Left forelimb (tissue), 1 donor: Measurements from ENCODE around the gene PAEP.

Source experiments
- DNase-seq: peaks from one replicate; pipeline ENCODE4 v3.0.0-alpha.2; 2018; ENCODE audit warnings: low spot score

PAEP gene

DNA sequence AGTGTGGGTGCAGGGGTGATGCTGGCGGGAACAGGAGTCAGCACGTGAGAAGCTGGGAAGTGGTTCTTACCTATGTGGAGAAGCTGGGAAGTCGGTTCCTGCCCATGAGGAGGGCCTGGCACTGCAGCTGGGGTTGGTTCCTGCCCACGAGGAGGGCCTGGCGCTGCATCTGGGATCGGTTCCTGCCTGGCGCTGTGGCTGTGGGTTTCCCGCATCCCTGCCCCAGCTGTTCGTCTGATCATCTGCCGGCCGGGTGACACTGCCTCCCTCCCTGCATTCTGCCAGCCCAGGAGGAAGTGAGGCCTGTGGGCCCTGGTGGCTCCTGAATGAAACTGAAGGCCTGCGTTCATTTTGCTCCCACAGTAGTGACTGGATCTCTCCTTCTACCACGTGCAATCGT is 10.5 kb upstream of the PAEP start:
- DNase-seq: no peak

DNA sequence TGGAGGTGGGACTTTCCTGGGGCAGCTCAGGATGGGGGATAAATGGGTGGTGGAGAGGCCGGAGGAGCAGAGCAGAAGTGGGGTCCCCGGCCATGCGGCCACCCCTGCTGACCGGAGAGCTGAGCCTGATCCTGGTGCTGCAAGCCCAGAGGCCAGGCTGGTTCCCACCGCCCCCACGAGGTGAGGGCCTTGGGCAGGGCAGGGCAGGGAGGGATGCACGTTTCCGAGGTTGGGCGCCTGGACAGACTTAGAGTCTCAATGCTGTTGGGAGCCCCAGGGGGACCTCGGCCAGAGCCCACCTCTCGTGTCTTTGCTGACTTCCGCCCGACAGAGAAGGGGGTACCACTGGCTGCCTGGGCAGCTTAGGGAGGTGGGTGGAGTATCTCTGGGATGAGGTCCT is 10.1 kb upstream of the PAEP start:
- DNase-seq: no peak

DNA sequence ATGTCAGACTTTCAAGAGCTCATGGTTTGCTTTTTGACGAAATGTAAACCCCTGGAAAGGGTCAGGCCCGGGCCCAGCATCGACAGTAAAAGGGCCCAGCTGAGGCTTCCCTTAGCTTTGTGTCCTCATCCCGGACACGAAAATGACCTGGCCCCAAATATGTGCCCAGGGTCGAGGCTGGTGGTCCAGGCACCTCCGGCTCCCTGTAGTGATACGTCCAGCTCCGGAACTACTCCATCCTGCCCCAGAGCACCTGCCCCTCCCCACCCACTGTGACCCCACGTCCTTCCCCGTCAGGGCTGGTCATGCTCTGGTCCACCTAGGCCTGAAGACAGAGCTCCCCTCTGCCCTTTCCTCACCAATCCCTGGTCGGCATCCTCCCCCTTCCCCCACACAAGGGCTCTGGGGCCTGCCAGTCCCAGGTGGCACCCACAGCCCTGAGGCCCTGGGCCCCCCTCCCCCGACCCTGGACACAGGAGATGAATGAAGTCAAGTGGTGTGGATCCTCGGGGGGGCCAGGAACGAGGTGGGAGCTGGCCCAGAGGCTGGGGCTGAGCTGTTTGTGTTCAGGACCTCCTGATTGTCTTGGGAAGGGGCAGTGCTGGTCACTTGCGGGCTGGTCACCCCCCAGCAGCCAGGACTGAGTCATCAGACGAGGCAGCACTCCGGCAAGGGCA is 9.4 kb upstream of the PAEP start:
- DNase-seq: no peak

DNA sequence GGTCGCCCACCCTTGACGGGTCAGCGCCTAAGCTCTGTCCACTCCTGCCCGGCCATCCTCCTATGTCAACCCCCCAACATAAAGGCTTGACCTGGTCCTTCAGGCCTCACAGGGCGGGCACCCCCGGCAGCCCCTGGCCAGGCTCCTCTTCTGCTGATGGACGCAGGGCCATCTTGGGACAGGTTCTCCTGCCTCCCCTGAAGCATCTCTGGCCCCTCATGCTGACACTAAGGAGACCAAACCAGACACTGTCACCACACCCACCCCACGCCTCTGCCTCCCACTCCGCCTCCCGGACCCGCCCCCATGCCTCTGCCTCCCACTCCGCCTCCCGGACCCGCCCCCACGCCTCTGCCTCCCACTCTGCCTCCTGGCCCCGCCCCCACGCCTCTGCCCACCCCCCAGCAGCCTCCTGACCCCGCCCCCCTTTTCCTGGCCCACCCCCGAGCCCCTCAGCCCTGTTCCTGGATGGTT is 8.8 kb upstream of the PAEP start:
- no peak for DNase-seq

DNA sequence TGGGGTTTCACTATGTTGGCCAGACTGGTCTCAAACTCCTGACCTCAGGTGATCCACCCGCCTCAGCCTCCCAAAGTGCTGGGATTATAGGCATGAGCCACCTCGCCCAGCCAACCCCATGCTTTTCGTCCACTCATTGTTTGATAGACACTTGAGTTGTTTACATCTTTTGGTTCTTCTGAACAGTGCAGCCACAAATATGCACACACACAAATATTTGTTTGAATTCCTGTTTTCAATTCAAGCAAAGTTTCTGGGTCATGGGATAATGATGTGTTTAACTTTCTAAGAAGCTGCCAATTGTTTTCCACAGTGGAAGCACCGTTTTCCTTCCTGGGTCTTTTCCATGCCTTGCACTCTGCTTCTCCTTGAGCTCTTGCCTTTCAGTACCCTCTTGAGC is 6.8 kb upstream of the PAEP start:
- DNase-seq: no peak

DNA sequence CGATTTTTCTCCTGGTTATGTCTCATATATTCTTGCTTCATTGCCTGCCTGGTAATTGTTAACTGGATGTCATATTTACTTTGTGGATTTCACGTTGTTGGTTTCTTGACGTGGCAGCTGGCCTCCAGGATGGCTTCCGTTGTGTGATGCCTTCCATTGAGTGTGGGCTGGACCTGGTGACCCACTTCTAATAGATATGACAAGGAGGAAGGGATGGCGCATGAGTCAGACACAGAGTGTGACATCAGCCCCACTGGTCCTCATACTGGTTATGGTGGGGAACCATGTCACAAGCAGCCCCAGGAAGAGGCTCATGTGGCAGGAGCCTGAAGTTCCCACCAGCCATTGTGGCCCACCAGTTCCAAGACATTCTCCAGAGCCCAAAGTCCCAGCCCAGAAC is 6.4 kb upstream of the PAEP start:
- no peak for DNase-seq

DNA sequence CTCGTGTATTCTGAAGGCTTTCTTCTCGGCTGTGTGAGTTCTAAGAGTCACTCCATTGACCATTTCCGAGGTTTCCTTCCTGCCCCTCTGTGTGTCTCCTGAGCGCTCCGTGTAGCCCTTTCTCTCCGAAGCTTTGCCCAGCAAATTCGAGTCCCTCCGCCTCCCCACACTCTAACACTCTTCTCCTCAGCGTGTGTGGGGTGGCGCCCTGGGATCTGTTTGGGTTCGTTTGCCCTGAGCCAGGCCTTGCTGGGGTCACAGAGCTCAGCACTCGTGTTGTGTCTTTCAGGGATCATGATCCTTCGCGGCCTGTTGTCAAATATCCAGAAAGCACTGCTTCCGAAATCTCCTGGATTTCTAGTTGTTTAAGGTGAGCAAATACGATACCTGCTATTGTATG is 5.6 kb upstream of the PAEP start:
- no peak for DNase-seq

DNA sequence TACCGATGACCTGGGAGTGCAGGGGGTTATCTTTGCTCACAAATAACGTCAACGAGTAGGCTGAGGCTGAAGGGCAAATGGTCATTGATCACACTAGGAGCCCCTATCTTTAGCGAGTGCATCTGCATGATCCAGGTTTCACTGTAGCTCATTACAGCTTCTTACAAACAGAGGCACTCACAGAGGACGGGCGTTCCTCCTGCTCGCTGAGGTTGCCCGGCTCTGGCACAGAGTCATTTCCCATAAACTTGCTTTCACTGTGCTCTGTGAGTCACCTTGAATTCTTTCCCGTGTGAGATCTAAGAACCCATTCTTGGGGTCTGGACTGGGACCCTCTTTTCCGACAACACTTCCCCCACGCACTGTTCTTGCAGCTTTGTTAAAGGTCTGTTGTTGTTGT is 1.9 kb upstream of the PAEP start:
- DNase-seq: no peak

DNA sequence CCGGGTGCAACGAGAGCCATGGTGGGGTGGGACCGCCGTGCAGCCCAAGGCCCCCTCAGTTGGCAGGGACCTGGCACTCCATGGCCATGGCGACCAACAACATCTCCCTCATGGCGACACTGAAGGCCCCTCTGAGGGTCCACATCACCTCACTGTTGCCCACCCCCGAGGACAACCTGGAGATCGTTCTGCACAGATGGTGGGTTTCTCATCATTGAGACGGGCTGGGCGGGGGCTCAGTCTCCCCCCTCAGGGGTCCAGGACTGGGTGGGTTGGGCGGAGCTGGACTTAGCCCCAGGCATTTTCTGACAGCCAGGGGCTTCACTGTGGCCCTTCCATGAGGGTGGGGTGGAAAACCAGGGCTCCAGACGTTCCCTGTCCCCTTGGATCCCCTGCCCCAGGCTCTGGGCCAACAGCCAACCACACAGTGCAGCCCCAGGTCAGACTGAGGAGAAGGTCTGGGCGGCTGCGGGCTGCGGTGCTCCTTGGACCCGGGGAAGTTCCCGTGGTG is 734 bp downstream of the PAEP start:
- DNase-seq: no peak

DNA sequence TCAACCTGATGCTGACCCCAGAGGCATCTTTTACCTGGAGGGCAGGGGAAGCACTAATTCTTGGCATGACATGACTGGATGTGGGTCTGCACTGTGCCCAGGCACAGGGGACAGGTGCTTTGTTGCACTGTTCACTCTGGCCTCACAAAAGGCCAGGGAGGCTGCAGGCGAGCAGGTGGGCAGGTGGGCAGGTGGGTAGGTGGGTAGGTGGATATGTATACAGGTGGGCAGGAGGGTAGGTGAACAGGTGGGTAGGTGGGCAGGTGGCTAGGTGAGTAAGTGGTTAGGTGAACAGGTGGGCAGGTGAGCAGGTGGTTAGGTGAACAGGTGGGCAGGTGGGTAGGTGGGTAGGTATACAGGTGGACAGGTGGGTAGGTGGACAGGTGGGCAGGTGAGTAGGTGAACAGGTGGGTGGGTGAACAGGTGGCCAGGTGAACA is 1.5 kb downstream of the PAEP start:
- no peak for DNase-seq

DNA sequence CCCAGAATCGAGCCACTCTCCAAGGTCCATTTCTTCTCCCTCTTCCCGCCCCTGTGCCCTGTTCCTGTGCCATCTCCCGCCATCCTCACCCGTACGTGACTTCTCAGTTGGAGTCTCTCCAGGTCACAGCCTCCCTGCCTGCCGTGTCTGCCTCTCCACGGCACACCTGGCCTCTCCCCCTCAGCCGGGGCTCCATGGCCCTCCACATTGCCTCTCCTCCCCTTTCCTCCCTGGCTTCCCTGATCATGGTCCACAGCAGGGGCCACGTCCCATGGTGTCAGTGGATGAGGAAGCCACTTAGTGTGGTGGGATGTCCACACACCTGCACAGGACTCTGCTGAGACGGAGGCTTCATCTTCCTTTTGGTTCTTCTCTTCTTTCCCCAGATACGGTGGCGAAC is 2.3 kb downstream of the PAEP start:
- no peak for DNase-seq

DNA sequence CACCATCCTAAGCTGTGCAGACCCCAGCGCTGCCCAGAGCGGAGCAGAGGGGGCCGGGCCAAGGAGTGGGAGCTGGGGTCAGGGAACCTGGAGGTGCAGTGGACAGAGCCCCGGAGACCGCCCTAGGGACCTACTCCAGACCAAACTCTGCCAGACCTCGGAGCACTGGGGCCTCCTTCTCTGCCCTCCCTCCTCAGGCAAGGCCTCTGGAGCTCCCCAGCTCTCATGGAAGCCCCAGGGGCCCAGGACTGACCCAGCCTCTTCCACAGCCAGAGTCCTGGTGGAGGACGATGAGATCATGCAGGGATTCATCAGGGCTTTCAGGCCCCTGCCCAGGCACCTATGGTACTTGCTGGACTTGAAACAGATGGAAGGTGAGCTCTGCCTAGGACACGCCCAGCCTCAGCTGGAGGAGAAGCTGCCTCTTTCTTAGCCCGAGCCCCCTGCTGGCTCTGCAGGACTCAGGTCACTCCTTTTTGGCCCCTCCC is 3.6 kb downstream of the PAEP start:
- DNase-seq: no peak

DNA sequence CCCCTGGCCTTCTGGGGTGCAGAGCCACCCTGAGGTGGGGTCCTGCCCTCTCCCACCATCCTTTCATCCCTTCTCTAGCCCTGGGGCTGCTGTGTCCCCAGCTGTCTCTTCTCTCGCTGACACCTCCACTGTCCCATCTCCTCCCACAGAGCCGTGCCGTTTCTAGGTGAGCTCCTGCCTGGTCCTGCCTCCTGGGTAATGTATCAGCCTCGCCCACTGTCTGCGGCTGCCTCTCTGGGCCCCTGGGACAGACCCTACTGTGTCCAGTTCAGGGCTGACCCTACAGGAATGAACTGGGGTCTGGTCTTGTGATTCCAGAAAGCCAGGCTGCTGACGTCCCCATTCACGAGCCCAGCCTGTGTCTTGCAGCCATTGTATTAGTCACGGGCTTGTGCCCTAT is 4.1 kb downstream of the PAEP start:
- DNase-seq: no peak

DNA sequence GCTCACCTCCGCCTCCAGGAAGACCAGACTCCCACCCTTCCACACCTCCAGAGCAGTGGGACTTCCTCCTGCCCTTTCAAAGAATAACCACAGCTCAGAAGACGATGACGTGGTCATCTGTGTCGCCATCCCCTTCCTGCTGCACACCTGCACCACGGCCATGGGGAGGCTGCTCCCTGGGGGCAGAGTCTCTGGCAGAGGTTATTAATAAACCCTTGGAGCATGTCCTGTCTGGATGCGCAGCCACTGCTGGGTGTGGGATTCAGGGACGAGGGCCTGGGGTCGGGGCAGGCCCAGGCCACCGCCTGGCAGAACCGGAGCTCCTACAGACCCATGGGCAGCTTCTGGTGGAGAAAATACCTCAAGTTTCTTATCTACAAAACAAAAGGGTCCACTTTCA is 5.0 kb downstream of the PAEP start:
- no peak for DNase-seq

DNA sequence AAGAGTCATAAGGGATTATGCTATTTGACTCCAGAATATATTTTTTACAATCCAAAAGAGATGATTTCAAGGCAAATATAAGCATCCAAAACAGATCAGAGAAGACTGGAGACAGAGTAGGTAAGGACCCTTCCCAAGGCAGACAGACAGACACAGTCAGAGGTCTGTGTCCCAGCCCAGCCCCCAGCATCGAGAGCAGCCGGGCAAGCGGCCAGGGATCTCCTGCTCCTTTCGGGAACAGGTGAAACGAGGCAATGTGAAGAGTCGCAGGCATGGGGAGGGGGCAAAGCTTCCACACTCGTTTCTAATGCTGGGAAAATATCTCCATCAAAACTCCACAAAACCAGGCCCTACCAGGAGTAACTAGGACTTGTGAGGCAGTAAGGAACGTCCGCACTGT is 5.8 kb downstream of the PAEP start:
- no peak for DNase-seq

DNA sequence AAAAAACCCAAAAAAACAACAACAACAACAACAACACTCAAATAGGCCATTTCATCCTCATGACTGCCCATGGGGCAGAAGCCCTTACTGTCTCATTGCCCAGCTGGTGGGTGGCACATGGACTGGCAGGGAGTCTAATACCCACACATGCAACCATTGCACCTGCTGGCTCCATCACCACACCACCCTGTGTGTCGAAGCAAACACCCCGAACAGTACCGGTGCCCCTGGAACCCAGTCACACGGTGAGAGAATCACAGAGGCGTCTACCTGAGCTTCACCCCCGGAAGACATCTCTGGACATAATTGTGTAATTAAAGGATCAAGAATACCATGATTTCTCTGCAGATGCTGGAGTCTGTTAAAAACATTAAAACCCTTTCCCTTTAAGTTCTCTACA is 6.5 kb downstream of the PAEP start:
- DNase-seq: no peak

DNA sequence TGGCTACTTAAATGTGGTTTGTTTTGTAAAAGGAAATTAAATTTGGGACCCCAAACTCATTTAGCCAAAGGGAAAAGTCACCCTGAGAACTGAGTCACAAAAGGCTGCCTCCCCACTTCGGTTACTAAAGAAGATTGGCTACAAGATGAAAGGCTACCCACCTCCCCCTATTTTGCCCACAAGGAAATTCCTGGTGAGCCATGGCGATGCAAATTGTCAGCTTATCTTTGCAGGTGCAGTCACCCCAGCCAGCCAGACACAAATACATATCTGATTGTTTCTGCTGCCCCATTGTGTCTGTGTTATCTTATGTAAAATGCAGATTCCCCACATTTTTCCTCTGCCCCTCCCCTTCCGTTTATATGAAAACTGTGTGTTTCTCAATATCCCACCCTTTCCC is 8.9 kb downstream of the PAEP start:
- DNase-seq: no peak

DNA sequence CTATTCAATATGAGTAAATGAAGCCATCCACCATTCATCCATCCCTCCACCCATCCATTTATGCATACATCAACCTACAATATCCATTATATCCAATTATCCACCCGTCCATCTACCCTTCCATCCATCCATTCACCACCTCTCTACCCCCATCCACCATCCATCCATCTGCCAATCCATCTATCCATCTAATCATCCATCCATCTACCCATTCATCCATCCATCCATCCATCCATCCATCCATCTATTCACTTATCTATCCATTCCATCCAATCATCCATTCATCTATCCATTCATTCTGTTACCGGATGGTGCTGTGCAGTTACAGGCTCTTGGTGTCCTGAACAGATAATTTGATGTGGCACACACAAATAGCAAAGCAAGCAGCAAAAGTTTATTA is 10.7 kb downstream of the PAEP start:
- no peak for DNase-seq

DNA sequence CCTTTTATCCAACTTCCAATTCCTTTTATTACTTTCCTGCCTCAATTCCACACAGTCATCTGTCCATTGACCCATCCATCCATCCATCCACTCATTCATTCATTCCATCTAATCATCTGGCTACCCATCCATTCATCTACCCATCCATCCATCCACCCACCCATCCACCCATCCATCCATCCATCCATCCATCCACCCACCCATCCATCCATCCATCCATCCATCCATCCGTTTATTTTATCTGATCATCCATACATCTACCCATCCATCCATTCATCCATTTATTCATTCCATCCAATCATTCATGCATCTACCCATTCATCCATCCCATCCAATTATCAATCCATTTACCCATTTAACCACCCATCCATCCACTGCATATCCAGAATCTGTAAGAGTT is 11.6 kb downstream of the PAEP start:
- no peak for DNase-seq

DNA sequence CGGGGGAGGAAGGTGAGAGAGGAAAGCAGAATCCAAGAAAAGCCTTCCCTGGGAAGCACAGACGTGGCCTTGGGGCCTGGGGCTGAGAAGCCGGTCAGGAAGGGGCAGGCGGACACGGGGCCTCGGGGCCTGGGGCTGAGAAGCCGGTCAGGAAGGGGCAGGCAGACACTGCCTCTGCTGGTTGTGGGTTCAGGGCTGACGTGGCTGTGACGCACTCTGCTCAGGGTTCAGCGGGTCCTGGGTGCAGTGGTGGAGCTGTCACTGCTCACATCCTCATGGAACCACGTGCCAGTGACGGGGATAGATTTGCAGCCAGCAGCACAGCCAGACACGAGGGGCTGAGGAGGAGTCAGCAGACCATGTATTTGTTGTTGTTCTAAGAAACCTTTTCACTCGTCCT is 12.8 kb downstream of the PAEP start:
- no peak for DNase-seq

DNA sequence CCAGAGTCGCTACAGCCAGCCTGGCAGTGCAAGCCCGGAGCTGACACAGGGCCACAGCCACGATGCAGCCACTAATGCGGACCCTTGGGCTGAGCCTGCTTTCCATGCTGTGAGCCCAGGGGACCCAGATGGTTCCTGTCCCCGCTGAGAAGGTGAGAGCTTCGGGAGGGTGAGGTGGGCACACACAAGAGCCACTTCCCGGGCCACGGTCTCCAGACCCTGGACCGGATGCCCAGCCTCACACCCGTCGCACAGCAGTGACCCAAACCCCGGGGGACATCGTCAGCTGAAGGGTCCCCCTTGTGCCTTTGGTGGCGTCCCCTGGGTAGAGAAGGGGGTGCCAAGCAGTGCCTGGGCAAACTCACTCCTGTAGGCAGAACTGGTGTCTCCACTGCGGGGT is 13.4 kb downstream of the PAEP start:
- no peak for DNase-seq

DNA sequence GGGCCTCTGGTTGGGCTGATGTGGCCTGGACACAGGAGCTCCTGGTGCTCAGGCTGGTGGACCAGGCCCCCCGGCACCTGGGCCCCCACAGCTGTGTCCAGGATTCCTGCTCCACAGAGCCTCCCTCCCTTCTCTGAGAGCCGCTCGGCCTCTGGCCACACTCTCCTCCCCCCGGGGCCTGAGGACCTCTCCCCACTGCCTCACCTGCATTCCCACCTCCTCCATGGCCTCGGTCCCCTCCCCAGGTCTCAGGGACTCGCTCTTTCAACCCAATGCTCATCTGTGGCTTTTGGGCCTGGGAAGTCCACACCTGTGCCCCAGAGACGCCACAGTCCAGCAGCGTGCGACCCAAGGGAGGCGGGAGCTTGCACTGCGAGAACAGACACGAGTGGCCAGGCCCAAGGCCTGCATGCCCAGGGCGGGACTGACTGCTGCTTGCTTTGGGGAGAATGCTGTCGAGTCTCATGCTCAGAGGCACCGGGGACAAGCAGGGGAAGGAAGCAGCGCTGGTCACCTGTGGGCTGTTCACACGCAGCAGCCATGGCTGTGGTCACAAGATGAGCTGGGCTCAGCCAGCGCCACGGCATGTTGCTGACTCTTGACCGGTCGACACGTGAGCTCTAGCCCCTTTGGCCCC is 14.6 kb downstream of the PAEP start:
- DNase-seq: no peak

DNA sequence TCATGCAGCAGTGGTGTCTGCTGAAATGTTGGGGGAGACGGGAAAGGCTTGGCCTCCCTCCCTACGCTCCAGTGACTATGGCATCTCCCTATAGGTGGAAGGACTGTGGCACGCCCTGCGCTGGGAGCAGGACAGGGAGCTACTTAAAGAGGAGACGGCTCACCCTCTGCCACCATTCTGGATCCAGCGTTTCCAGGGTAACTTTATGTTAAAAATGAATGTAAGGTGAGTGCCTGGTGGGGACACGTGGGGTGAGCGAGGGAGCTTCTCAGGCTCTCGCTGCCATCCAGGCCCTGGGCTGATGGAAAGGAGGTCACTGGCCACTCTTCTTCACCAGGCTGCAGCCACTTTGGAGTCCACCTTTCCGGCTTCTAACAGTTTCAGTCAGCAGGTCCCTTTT is 15.7 kb downstream of the PAEP start:
- DNase-seq: no peak

DNA sequence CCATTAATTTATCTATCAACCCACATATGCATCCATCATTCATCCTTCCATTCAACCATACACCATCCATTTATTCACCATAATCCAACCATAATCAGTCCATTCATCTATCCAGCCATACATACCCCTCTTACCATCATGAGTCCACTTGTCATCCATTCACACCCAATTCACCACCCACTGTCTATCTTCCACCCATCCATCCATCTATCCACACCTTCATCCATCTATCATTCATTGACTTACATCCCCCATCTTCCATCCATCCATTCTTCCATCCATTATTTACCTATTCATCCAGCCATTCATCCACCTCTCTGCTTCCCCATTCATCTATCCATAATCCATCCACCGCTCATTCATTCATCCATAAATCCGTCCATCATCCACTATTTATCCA is 17.8 kb downstream of the PAEP start:
- DNase-seq: no peak
